HG03280 (cell line): ENCODE data around the gene PRKACG.
A peak's percentile ranks its signal among the peaks of the same experiment; 100 is the strongest.

Source experiments
- ATAC-seq: cut with Tn5 transposase; IDR thresholded peaks from one replicate; pipeline ENCODE4 v1.9.1; 2021; ENCODE audit warnings: mild to moderate bottlenecking, moderate library complexity; ENCODE audit not compliant: unreplicated experiment

Gene PRKACG

DNA sequence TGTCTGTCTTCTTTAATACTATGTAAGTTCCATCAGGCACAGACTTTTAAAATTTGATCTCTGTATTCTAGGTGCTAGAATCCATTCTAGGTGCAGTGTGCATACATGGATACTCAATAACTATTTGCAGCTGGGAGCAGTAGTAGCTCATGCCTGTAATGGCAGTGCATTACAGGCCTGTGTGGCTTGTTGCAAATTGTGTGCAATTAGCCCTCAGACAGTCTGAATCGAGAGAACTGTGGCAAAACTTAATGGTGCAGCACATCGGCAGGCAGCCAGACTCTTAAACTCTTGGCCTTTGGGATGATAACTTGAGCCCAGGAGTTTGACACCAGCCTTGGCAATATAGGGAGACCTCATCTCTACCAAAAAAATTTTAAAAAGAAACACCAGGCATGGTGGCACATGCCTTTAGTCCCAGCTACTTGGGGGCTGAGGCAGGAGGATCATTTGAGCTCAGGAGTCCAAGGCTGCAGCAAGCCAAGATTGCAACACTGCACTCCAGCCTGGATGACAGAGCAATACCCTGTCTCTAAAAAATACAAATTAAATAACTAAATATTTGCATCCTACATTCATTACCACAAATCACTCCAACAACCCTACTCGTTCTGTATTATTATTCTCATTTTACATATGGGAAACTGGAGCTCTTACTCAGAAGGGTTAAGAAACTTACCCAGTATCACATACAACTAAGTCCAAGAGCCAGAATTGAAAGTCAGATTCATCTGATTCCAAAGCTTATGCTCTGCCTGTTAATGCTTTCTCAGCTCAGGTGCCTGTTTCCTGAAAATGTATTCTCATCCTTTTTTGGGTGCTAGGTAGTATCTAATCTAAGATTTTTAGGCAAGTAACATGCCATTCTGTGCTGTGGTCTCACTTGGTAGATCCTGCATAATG is 30.1 kb downstream of the PRKACG start:
- no peak for ATAC-seq

DNA sequence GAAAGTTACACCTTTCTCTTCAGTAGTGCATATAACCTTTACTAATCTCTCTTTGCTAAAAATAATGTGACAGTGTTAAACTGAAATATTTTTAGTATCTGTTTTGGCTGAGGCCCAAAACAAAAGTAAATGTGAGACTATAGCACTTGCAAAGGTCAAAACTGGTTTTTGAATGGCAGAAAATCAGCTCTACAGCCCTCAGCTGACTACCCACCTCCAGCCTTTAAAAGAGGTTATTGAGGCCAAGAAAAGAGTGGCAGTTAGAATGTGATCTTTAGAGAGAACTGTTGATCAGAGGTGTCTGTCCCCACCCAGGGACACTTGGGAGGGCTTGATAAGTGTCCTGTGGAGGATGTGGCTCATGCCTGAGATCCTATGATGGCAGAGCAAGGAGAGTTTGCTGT is 30.9 kb downstream of the PRKACG start:
- no peak for ATAC-seq

- no peak for ATAC-seq
Measured at GRCh38 chr9:68981789-68982188, 32.1 kb downstream of the PRKACG start.

DNA sequence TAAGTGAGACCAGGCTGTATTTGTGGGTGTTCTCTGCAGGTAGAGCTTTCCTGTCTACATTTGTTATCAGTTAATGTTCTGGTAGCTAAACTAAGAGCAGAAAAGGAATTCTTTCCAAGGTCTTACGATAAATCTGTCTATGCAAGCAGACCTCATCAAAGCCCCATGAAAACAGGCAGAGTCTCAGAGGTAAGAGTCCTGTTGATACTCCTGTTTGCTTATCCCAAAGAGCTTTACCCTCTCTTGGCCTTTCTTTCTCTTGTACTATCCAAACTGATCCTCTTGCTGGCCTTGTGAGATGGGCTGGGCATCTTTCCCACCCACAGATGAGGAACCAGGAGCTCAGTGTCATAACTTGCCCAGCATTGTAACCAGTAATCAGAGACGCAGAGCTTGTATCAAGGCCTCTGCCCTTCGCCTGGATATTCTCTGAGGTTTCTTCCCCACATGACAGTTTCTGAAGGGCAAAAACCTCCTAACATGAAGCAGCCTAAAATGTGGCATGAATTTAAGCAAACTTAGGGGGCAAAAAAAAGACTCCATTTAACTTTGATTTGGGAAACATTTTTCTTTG is 33.5 kb downstream of the PRKACG start:
- no peak for ATAC-seq

- no peak for ATAC-seq
Measured at GRCh38 chr9:68979538-68980314, 34.2 kb downstream of the PRKACG start.

DNA sequence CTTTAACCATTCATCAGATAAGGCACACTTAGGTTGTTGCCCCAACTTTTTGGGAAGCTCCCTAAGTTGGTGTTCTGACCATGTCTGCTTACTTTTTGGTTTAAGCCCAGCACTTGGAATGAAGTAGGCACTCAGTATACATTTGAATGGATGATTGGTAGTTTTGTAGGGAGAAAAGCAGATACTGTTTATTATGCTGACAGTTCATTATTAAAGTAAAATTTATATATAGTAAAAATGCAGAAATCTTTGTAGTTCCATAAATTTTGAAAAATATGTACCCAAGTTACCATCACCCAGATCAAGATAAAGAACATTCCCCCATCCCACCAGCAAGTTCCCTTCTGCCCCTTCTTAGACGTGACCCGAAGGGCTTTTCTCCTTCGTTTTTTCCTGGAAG is 35.4 kb downstream of the PRKACG start:
- no peak for ATAC-seq

DNA sequence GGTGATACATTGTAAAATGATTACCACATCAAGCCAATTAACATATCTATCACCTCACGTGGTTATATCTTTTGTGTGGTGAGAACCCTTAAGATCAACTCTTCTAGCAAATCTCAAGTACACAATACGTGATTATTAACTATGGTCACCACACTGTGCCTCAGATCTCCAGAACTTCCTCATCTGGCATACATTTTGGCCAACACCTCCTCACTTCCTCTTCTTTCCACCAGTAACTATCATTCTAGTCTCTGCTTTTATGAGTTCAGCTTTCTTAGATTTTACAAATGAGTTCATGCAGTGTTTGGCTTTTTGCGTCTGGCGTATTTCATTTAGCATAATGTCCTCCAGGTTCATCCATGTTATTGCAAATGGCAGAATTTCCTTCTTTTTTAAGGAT is 35.8 kb downstream of the PRKACG start:
- no peak for ATAC-seq

GRCh38 chr9:68975365-68976043 is 38.4 kb downstream of the PRKACG start:
- no peak for ATAC-seq

GRCh38 chr9:68974901-68975300 is 39.0 kb downstream of the PRKACG start:
- ATAC-seq = no peak

- ATAC-seq = peak; percentile 93
Measured at GRCh38 chr9:68974431-68974830, 39.5 kb downstream of the PRKACG start.

- no peak for ATAC-seq
Measured at GRCh38 chr9:68973619-68974018, 40.3 kb downstream of the PRKACG start.

- ATAC-seq = no peak
Measured at GRCh38 chr9:68970151-68970550, 43.8 kb downstream of the PRKACG start.

- no peak for ATAC-seq
Measured at GRCh38 chr9:68969538-68969937, 44.4 kb downstream of the PRKACG start.

- ATAC-seq = no peak
Measured at GRCh38 chr9:68967800-68968199, 46.1 kb downstream of the PRKACG start.

DNA sequence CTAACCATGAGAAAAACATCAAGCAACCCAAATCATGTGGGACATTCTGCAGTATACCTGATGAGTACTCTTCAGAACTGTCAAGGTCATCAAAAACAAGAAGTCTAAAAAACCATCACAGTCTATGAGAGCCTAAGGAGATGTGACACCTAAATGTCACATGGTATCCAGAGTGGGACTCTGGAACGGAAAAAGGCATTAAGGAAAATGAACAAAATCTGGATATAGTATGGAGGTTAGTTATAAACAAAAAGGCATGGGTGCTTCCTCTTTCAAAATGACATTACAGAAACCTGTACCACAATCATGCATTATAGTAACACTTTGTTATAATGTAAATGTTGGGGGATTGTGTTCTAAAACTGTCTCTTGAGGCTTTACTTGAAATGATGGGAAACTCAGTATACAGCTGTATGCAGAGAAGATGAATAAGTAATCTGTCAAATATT is 47.4 kb downstream of the PRKACG start:
- ATAC-seq = no peak

DNA sequence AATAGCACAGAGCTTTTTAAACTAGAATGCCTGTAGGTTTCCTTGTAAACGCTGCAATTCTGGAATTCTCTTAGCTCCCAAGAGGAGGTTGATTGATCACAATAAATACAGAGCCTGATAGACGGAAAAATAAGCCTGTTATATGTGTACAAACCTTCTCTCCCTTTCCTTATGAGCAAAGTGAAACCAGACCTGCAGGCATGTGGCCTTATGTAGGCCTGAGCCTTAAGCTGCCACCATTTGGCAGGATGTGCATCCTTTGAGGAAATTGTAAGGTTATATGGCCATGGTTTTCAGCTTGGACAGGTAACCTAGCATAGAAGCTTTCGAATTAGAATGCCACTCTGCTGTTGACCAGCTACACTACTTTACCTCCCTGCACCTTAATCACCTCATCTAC is 49.1 kb downstream of the PRKACG start:
- no peak for ATAC-seq

DNA sequence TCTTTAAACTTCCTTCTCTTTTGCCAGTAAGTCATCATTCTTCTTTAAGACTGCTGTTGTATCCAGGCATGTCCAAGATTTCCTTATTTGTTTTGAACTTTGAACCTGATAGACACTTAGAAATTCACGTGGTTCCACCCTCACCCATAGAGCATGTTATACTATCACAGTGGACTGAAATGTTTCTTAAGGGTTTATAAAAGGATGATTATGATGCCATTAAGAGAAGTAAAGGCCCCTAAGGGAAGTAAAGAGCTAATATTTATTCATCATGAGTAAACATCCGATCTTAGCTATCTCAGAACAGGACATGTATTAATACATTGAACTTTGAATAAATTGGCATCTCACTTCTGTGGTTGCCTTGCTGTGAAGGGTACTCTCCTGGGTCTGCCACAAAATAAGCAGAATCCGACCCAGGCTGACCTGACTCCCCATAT is 49.8 kb downstream of the PRKACG start:
- ATAC-seq = no peak

DNA sequence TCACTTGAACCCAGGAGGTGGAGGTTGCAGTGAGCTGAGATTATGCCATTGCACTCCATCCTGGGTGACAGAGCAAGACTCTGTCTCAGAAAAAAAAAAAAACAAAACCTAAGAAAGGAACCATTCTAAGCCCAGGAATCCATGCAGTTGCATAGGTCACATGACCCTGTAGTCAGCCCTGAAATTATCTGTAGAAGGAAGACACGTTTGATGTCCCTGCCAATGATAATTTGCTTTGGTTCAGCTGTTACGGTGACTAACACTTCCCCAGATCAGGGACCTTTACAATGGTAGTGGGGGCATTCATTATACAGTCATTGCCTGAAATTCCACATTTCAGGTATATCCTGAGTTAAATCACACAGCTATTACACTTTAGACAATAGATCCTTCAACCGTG is 50.5 kb downstream of the PRKACG start:
- ATAC-seq = no peak
